GM12892 (cell line): ENCODE data around the gene KANSL3.

Experiments
- POLR2A ChIP-seq: IDR thresholded peaks from 2 replicates; pipeline ENCODE4 v1.6.1; 2011; ENCODE audit warnings: low read depth, low read length, control low read depth
- POLR2AphosphoS5 ChIP-seq: IDR thresholded peaks from 2 replicates; pipeline ENCODE4 v1.6.1; 2011; ENCODE audit warnings: low read depth, low read length, control low read depth

GRCh38 chr2:96656540-96656939, 18.4 kb upstream of the KANSL3 start:
- no peak for TF ChIP-seq POLR2A
- TF ChIP-seq POLR2AphosphoS5: no peak
